Lower lobe of right lung (tissue), 2 donors: ENCODE results near the gene TRIM5. TPM values are rescaled to one million over a fixed set of nuclear protein-coding genes. Genes with fewer than 3 reads are reported as not detected.
"Not testable (repeated sequence)": the region's sequence is repeated elsewhere in the genome, so short reads cannot be mapped to it uniquely, and the experiment has no call there.

Experiments
- ATAC-seq, 2 donors: fragments of 200-7000 bp; cut with Tn5 transposase; one replicate each; pipeline ENCODE4 v1.9.1; 2020 to 2022; ENCODE audit warnings: mild to moderate bottlenecking in 2 of 2, moderate library complexity in 2 of 2
- DNase-seq: peaks from one replicate; pipeline ENCODE4 v3.0.0-alpha.2; 2020
- H3K27ac ChIP-seq: fragments of 200-600 bp; one replicate; pipeline ENCODE4 v1.8.0; 2022
- H3K27me3 ChIP-seq: fragments of 200-600 bp; one replicate; pipeline ENCODE4 v1.8.0; 2022; ENCODE audit warnings: low read depth
- H3K36me3 ChIP-seq: fragments of 200-600 bp; one replicate; pipeline ENCODE4 v1.8.0; 2022; ENCODE audit warnings: mild to moderate bottlenecking
- H3K4me1 ChIP-seq: fragments of 200-600 bp; one replicate; pipeline ENCODE4 v1.8.0; 2022
- H3K4me3 ChIP-seq: fragments of 200-600 bp; one replicate; pipeline ENCODE4 v1.8.0; 2022; ENCODE audit warnings: mild to moderate bottlenecking
- H3K9me3 ChIP-seq: fragments of 200-600 bp; one replicate; pipeline ENCODE4 v1.8.0; 2022
- CTCF ChIP-seq: fragments of 200-600 bp; IDR thresholded peaks from one replicate; pipeline ENCODE4 v1.8.0; 2022; ENCODE audit warnings: antibody characterized with exemption, mild to moderate bottlenecking
- intact Hi-C: fragments of 100-400 bp; cut with DNase I; formaldehyde crosslinking; loops from one replicate; pipeline ENCODE4 v1.11.0; 2022
- total RNA-seq: library from RNA; stranded (reverse); fragmentation: NEBNext Ultra II Directional; extraction: Animal tissue kit (Norgen Biotek cat#: 25700); gene quantifications from one replicate; pipeline ENCODE4 v1.2.1, GENCODE V29; 2021
- donor health status: DM: no; HTN: yes; CAD: no; lungs with severe emphysema.

Gene TRIM5
- total RNA-seq, 1 donor from 2014 or later = 37.1 TPM

- H3K4me3 ChIP-seq = no peak overlapping the region
- ATAC-seq (no peak), DNase-seq (no peak)
- H3K36me3 ChIP-seq = peaks cover 6% of the 10 kb centered on the region
- no peaks in the 10 kb centered on the region for H3K9me3 ChIP-seq
- no peak overlapping the region for H3K27ac ChIP-seq
- intact Hi-C loops = no loop called here
- no peaks in the 10 kb centered on the region for H3K27me3 ChIP-seq
- H3K4me1 ChIP-seq = no peaks in the 10 kb centered on the region
- TF ChIP-seq CTCF = no peak
These were observed 26.6 kb downstream of the TRIM5 start for GRCh38 chr11:5658318-5658717.

GRCh38 chr11:5656956-5657355 lies 27.9 kb downstream of the TRIM5 start:
- H3K4me3 ChIP-seq, ATAC-seq, intact Hi-C loops, H3K4me1 ChIP-seq, H3K36me3 ChIP-seq, DNase-seq, H3K9me3 ChIP-seq, H3K27me3 ChIP-seq, H3K27ac ChIP-seq: not testable (repeated sequence)

DNA sequence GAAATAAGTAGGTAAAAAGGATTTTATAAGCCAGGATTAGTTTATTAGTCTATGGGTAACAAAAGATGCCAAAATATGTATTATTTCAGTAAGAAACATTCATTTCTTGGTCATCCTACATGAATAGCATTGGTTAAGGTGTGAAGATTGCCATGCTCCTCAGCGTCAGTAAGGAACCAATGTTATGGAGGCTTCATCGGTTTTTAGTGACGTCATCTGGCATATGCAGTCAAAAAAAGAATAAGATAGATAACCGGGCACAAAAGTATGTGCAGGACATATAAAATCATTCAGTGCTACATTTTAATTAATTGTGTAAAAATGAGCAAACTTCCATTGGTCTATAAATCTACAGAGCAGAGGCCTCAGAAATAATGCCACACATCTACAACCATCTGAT lies 29.4 kb downstream of the TRIM5 start:
- no peak overlapping the region for H3K27ac ChIP-seq
- TF ChIP-seq CTCF = no peak
- no peaks in the 10 kb centered on the region for H3K36me3 ChIP-seq
- intact Hi-C loops = no loop called here
- DNase-seq (no peak), ATAC-seq (no peak)
- H3K9me3 ChIP-seq = peaks cover 5% of the 10 kb centered on the region
- H3K4me3 ChIP-seq = no peak overlapping the region
- no peaks in the 10 kb centered on the region for H3K4me1 ChIP-seq
- no peaks in the 10 kb centered on the region for H3K27me3 ChIP-seq

GRCh38 chr11:5646139-5646538 lies 38.7 kb downstream of the TRIM5 start:
- no peak overlapping the region for H3K4me3 ChIP-seq
- no peaks in the 10 kb centered on the region for H3K9me3 ChIP-seq
- H3K27ac ChIP-seq = no peak overlapping the region
- H3K4me1 ChIP-seq = no peaks in the 10 kb centered on the region
- no peak for ATAC-seq
- DNase-seq = no peak
- no peak for TF ChIP-seq CTCF
- intact Hi-C loops = no loop called here
- no peaks in the 10 kb centered on the region for H3K27me3 ChIP-seq
- H3K36me3 ChIP-seq = peaks cover 29% of the 10 kb centered on the region

GRCh38 chr11:5643585-5643984 lies 41.3 kb downstream of the TRIM5 start:
- Histone ChIP-seq H3K4me1 (no peaks in the 10 kb centered on the region), H3K4me3 (no peak overlapping the region), H3K9me3 (no peaks in the 10 kb centered on the region), H3K36me3 (peaks cover 31% of the 10 kb centered on the region), H3K27me3 (no peaks in the 10 kb centered on the region), H3K27ac (no peak overlapping the region)
- DNase-seq (no peak), ATAC-seq (no peak)
- no peak for TF ChIP-seq CTCF
- intact Hi-C loops = no loop called here

DNA sequence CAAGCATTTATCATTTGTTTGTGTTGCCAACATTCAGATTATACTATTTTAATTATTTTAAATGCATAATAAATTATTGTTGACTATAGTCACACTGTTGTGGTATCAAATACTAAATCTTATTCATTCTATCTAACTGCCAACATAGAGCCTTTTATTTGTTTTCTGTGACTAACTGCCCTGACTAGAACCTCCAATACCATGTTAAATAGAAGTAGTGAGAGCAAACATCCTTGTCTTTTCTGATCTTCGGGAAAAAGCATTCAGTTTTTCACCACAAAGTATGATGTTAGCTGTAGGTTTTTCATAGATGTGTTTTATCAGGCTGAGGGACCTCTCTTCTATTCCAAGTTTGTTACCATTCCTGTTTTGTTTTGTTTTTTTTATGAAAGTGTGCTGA lies 44.9 kb downstream of the TRIM5 start:
- no peak for TF ChIP-seq CTCF
- intact Hi-C loops = no loop called here

More for the DNA sequence above, 44.9 kb downstream of the TRIM5 start:
- Histone ChIP-seq H3K27ac (no peak overlapping the region), H3K4me1 (no peaks in the 10 kb centered on the region), H3K36me3 (peaks cover 54% of the 10 kb centered on the region), H3K27me3 (no peaks in the 10 kb centered on the region), H3K4me3 (no peak overlapping the region), H3K9me3 (no peaks in the 10 kb centered on the region)
- DNase-seq (no peak), ATAC-seq (no peak)
